HL-60 (cell line): ENCODE measurements around the gene ZNF777.

Experiments used
- DNase-seq, 2 experiments: peaks; one replicate each; pipeline ENCODE4 v3.0.0-alpha.2; 2010 to 2020; ENCODE audit warnings: low read depth in 1 of 2, low spot score in 1 of 2
- H3K27ac ChIP-seq: fragments of 250-450 bp; sonication (Bioruptor Pico); replicated peaks from 2 replicates; pipeline ENCODE4 v1.5.1; 2020; ENCODE audit warnings: mild to moderate bottlenecking, moderate library complexity
- H3K27me3 ChIP-seq: fragments of 250-450 bp; sonication (Bioruptor Pico); 2 replicates; pipeline ENCODE4 v1.5.1; 2021; ENCODE audit warnings: mild to moderate bottlenecking, moderate library complexity; ENCODE audit not compliant: insufficient read depth, poor library complexity, severe bottlenecking
- H3K4me3 ChIP-seq: replicated peaks from 2 replicates; pipeline ENCODE4 v1.5.1; 2011; ENCODE audit warnings: mild to moderate bottlenecking, control low read depth, low read length; ENCODE audit not compliant: insufficient read depth
- GABPA ChIP-seq: IDR thresholded peaks from 2 replicates; pipeline ENCODE4 v1.6.1; 2012; ENCODE audit warnings: low read depth
- POLR2AphosphoS5 ChIP-seq: IDR thresholded peaks from 2 replicates; pipeline ENCODE4 v1.6.1; 2012; ENCODE audit warnings: low read depth
- REST ChIP-seq: IDR thresholded peaks from 2 replicates; pipeline ENCODE4 v1.6.1; 2012; ENCODE audit warnings: low read depth; ENCODE audit not compliant: insufficient replicate concordance
- SPI1 ChIP-seq: IDR thresholded peaks from 2 replicates; pipeline ENCODE4 v1.6.1; 2012; ENCODE audit warnings: low read depth, mild to moderate bottlenecking, borderline replicate concordance
- TF ChIP-seq, protein P1 (sequence below): IDR thresholded peaks from one replicate; pipeline ENCODE4 v1.5.1; 2011; ENCODE audit warnings: low read length, control low read depth, inconsistent platforms; ENCODE audit not compliant: insufficient read depth

The ZNF777 gene

GRCh38 chr7:149477494-149478443, 16.9 kb upstream of the ZNF777 start:
- Histone ChIP-seq H3K27ac (no peak overlapping the region), H3K4me3 (no peak overlapping the region), H3K27me3 (no peaks in the 10 kb centered on the region)
- TF ChIP-seq REST, result no peak
- no peak for TF ChIP-seq POLR2AphosphoS5
- TF ChIP-seq, protein P1, sequence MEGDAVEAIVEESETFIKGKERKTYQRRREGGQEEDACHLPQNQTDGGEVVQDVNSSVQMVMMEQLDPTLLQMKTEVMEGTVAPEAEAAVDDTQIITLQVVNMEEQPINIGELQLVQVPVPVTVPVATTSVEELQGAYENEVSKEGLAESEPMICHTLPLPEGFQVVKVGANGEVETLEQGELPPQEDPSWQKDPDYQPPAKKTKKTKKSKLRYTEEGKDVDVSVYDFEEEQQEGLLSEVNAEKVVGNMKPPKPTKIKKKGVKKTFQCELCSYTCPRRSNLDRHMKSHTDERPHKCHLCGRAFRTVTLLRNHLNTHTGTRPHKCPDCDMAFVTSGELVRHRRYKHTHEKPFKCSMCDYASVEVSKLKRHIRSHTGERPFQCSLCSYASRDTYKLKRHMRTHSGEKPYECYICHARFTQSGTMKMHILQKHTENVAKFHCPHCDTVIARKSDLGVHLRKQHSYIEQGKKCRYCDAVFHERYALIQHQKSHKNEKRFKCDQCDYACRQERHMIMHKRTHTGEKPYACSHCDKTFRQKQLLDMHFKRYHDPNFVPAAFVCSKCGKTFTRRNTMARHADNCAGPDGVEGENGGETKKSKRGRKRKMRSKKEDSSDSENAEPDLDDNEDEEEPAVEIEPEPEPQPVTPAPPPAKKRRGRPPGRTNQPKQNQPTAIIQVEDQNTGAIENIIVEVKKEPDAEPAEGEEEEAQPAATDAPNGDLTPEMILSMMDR, result no peak
- no peak for TF ChIP-seq GABPA
- no peak for TF ChIP-seq SPI1
- no peak for DNase-seq

DNA sequence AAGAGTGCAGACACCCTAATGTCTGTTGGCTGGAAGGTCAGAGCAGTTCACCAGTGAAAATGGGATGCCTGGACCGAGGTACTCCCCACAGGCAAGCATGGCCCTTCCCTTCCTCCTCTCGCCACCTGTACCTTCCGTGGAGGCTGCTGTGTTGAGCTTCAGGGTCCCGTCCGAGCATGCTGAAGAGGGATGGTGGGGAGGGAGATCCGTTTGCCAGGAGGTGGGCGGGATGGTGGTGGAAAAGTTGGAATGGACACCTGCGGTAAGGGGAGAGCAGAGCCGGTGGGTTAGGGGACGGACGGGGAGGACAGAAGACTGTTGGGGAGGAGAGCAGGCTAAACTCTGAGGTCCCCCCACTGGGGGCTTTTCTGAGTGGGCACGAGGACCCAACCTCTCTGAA, 15.9 kb upstream of the ZNF777 start:
- Histone ChIP-seq H3K27me3 (no peaks in the 10 kb centered on the region), H3K4me3 (no peak overlapping the region), H3K27ac (no peak overlapping the region)
- DNase-seq, result no peak
- TF ChIP-seq GABPA (no peak), POLR2AphosphoS5 (no peak), SPI1 (no peak), REST (no peak)
- TF ChIP-seq, protein P1, result no peak

GRCh38 chr7:149475121-149476045, 14.5 kb upstream of the ZNF777 start:
- DNase-seq, result no peak
- TF ChIP-seq SPI1 (no peak), GABPA (no peak), POLR2AphosphoS5 (no peak), REST (no peak)
- no peaks in the 10 kb centered on the region for H3K27me3 ChIP-seq

More at GRCh38 chr7:149475121-149476045, 14.5 kb upstream of the ZNF777 start:
- Histone ChIP-seq H3K4me3 (no peak overlapping the region), H3K27ac (no peak overlapping the region)
